ENCODE measurements around the gene C6orf118. TPM values are rescaled to one million over a fixed set of nuclear protein-coding genes. Genes with fewer than 3 reads are reported as not detected.
A peak's percentile ranks its signal among the peaks of the same experiment; 100 is the strongest.

The C6orf118 gene
- polyA plus RNA-seq (ENCODE audit: low read depth in 6 of 6) = not detected

DNA sequence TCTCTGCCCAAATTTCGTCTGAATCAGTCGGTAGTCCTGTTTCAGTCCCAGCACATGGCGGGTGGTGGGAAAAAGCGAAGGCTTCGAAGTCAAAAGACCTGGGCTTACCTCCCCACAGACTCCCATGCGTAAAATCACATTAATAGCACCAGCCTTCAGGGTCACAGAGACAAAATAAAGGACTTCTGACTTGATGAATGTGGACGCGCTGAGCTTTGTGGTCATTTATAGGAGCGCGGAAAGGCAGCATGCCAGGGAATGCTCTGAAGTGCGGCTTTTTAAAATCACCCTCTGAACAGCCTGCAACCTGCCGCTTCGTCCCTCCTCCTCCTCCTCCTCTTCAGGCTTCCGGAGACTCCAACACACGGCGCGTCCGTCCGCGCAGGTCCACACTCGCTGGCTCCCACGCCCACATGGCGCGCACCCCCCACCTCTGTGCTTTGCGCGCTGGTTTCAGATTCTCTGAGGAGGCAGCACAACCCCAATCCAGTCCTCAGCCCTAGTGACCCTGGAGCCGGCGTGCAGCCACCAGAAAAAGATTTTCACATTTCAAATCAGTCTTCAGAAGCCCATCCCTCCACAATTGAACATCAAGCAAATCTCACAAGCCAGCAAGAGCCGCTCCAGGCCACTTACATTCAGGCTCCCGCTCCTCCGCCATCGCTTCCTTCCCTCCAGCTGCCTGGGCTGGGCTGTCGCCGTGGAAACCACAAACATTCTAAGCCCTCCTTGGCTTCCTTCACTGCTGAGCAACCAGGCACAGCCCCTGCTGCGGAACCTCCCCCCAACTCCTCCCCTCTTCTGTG lies at the start of gene C6orf118:
Gene C6orf118, minus strand, starts transcription at position 680 of the 806 bp plus-strand sequence. Its CDS starts 19 bp downstream, at position 661.
- Mint-ChIP-seq H3K27me3 (peaks cover 0 to 10% (median 0%) of the 10 kb centered on the region in 3 donors), H3K27ac (no peak within 1 kb of the TSS), H3K36me3 (no peaks in the 10 kb centered on the region), H3K4me1 (peaks cover 5 to 14% (median 12%) of the 10 kb centered on the region in 3 donors), H3K4me3 (peak within 1 kb of the TSS in 5 of 8 donors; percentile 1 to 82 (median 64)), H3K9me3 (peaks cover 0 to 8% (median 2%) of the 10 kb centered on the region in 7 donors)
- no peak for DNase-seq
- no peak for ATAC-seq (ENCODE audit: low read depth in 2 of 2)

DNA sequence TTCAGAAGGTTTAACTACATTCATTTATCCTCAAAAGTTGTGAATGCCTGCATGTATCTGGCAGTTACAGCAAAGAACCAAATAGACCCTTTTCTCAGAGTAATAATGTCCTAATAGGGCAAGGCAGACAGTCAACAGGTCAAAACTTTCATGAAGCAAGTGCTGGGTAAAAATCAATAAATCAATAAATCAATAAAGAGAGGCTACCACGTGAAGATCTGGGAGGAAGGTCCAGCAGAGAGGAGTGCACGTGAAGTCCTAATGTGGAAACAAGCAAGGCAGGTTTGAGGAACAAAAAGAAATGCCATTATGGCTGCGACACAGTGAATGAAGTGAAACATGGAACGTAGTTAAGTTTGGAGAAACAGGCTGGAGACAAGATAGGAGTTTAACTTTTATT lies 36.3 kb upstream of the C6orf118 start:
- no peak overlapping the region for H3K4me3 Mint-ChIP-seq
- ATAC-seq (ENCODE audit: low read depth in 2 of 2) (no peak), DNase-seq (no peak)
- no peaks in the 10 kb centered on the region for H3K27me3 Mint-ChIP-seq
- H3K27ac Mint-ChIP-seq = no peak overlapping the region
- H3K9me3 Mint-ChIP-seq = peaks cover 7 to 24% (median 12%) of the 10 kb centered on the region in 7 donors
- peaks cover 4 to 8% of the 10 kb centered on the region in 2 donors for H3K36me3 Mint-ChIP-seq
- no peaks in the 10 kb centered on the region for H3K4me1 Mint-ChIP-seq

DNA sequence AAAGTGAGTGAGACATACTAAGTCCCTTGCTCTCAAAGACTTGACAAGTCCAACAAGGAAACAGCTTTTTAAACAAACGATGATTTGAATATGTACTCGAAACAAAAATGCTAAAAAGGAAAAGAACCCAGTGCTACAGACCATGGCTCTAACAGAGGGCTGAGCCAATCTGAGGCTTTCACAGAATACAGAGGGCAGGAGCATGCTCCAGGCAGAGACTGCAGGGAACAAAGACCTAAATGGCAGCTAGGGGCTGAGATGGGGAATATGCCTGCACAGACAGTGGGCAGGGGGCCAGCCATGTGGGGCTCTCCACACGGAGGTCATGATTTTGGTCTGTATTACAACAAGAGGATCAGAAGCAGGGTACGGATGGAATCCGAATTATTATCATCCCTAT lies 31.1 kb upstream of the C6orf118 start:
- no peak for ATAC-seq (ENCODE audit: low read depth in 2 of 2)
- H3K4me1 Mint-ChIP-seq = no peaks in the 10 kb centered on the region
- H3K27ac Mint-ChIP-seq = no peak overlapping the region
- peaks cover 0 to 3% (median 1%) of the 10 kb centered on the region in 7 donors for H3K9me3 Mint-ChIP-seq
- H3K27me3 Mint-ChIP-seq = no peaks in the 10 kb centered on the region
- H3K36me3 Mint-ChIP-seq = no peaks in the 10 kb centered on the region
- DNase-seq = no peak
- H3K4me3 Mint-ChIP-seq = no peak overlapping the region

DNA sequence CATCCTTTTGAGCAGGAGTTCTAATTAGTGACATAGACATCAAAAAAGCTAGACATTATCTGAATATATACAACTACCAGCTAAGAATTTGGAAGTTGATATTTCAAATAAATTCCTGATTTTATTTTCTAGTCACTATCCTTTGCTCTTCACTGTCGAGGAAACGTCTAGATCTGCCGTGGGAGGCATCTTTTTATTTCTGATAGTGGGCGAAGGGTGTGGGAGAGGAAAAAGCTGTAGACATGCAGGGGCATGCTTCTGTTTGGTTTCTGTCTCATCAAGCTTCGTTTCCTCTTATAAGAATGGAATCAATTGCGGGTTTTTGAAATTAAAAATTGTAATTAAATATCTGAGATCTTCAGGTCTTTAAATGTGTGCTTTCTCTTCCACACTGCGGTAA lies 16.2 kb upstream of the C6orf118 start:
- no peak overlapping the region for H3K4me3 Mint-ChIP-seq
- ATAC-seq (ENCODE audit: low read depth in 2 of 2) (no peak), DNase-seq (no peak)
- no peaks in the 10 kb centered on the region for H3K36me3 Mint-ChIP-seq
- H3K4me1 Mint-ChIP-seq = no peaks in the 10 kb centered on the region
- H3K9me3 Mint-ChIP-seq = peaks cover 6 to 19% (median 11%) of the 10 kb centered on the region in 7 donors
- no peaks in the 10 kb centered on the region for H3K27me3 Mint-ChIP-seq
- H3K27ac Mint-ChIP-seq = no peak overlapping the region

DNA sequence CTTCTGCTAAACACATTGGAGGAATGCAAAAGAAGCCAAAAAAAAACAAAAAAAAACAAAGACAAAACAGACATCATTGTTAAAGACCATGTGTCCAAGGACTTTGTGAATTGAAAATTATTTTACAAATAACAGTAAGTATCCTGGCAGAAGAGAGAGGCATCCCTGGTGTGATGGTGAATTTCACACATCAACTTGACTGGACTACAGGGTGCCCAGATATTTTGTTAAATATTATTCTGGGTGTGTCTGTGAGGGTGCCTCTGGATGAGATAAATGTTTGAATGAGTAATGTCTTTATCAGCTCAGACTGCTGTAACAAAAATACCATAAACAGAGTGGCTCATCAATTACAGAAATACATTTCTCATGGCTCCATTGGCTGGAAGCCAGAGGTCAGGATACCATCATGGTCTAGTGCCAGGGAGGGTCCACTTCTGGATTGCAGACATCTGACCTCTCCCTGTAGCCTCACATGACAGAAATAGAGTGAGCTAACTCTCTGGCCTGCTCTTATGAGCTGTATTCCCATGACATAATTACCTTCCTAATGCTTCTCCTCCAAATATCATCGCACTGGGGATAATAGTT lies 12.2 kb upstream of the C6orf118 start:
- Mint-ChIP-seq H3K27ac (no peak overlapping the region), H3K4me3 (no peak overlapping the region), H3K4me1 (no peaks in the 10 kb centered on the region), H3K9me3 (peaks cover 11 to 42% (median 17%) of the 10 kb centered on the region in 7 donors), H3K36me3 (no peaks in the 10 kb centered on the region), H3K27me3 (no peaks in the 10 kb centered on the region)
- DNase-seq (no peak), ATAC-seq (ENCODE audit: low read depth in 2 of 2) (no peak)

DNA sequence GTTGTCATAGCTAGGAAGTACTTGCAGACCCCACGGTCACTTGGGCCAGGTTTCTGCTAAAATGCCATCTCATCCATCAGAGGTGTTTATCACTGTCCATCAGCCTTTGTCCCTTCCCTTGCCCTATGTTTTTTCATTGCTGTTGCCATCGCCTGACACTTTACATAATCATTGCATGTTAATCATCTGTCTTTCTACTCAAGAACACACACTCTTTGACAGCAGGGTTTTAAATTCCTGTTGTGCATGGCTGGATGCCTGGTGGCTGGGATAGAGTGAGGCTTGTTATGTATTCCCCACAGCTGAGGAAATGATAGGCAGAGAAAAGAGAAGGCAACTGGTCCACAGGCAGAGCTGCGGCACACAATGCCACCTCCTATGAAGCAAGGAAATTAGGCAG lies 11.7 kb upstream of the C6orf118 start:
- no peak overlapping the region for H3K27ac Mint-ChIP-seq
- ATAC-seq (ENCODE audit: low read depth in 2 of 2) (no peak), DNase-seq (no peak)
- H3K4me1 Mint-ChIP-seq = no peaks in the 10 kb centered on the region
- no peaks in the 10 kb centered on the region for H3K36me3 Mint-ChIP-seq
- H3K9me3 Mint-ChIP-seq = peaks cover 11 to 42% (median 17%) of the 10 kb centered on the region in 7 donors
- no peaks in the 10 kb centered on the region for H3K27me3 Mint-ChIP-seq
- H3K4me3 Mint-ChIP-seq = no peak overlapping the region

DNA sequence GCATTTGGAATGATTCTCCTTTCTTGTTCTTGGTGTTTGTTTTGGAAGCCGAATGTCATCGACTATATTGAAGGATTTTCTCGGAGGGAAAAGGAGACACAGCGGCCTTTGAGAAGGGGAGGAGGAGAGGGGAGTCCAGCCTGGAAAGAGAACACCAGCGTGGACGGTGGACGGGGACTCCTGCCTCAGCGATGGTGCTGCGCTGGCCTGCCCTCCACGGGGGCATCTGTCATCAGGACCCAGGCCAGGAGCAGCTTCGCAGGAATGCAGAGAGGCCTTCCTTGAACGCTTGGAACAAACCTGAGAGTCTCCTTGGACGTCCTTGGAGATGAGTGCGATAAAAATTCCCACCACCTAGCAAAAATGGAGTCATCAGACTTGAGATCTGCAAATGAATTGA lies 8.3 kb upstream of the C6orf118 start:
- Mint-ChIP-seq H3K27ac (no peak overlapping the region), H3K36me3 (no peaks in the 10 kb centered on the region), H3K4me1 (no peaks in the 10 kb centered on the region), H3K4me3 (no peak overlapping the region), H3K9me3 (peaks cover 5 to 46% (median 15%) of the 10 kb centered on the region in 7 donors), H3K27me3 (no peaks in the 10 kb centered on the region)
- no peak for DNase-seq
- no peak for ATAC-seq (ENCODE audit: low read depth in 2 of 2)

DNA sequence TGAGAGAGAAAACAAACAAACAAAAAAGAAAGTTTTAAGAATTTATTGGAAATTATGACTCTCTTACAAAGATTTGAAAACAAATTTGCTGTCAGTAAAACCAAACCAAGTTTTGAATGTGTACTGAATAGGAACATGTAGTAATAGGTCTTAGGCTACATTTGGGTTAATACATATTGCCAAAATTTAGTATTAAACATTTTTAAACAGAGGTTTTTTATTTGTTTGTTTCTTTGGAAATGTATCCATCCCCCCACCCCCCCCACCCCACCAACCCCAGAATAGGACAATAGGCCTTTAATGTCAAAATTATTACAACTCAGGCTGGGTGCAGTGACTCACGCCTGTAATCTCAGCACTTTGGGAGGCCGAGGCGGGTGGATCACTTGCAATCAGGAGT lies 2.5 kb downstream of the C6orf118 start:
- H3K27me3 Mint-ChIP-seq = peaks cover 0 to 10% (median 0%) of the 10 kb centered on the region in 3 donors
- H3K27ac Mint-ChIP-seq = no peak overlapping the region
- H3K4me1 Mint-ChIP-seq = peaks cover 5 to 14% (median 12%) of the 10 kb centered on the region in 3 donors
- H3K36me3 Mint-ChIP-seq = no peaks in the 10 kb centered on the region
- no peak for DNase-seq
- H3K9me3 Mint-ChIP-seq = peaks cover 0 to 8% (median 3%) of the 10 kb centered on the region in 7 donors
- no peak overlapping the region for H3K4me3 Mint-ChIP-seq
- ATAC-seq (ENCODE audit: low read depth in 2 of 2) = no peak

DNA sequence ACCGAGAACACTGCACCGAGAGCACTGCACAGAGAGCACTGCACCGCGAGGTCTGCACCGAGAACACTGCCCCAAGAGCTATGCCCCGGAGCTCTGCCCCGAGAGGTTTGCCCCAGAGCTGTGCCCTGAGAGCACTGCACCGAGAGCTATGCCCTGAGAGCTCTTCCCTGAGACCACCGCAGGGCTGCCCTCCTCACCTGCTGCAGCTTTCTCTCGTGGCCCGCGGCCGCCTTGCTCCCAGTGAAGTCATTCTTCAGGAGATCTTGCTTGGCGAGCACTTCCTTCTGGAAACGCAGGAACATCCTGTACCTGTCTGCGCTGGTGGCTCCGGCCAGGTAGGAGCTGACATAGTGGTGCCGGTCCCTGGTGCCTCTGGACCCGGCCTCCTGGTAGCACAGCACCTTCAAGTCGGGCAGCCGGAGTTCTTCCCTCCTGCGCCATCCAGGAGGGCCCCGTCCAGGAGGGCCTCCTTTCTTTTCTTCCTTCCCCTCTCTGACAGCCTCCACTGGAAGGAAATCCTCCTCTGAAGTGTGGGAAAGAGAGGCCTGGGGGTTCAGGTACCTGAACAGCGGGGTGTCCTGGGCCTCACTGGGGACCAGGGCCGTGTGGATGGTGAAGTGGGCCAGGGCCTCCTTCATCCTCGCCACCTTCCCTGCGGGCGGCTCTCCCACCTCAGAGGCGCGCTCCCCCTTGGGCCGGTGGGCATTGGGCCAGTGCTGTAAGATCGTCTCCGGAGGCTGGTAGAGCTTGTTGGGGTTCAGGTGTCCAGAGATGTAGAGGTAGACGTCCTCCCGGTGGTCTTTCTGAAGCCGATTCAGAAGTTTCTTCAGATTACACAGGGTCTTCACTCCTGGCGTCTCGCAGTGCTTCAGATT lies 7.8 kb downstream of the C6orf118 start:
- peaks cover 2 to 16% (median 6%) of the 10 kb centered on the region in 7 donors for H3K9me3 Mint-ChIP-seq
- ATAC-seq (ENCODE audit: low read depth in 2 of 2) (no peak), DNase-seq (no peak)
- no peaks in the 10 kb centered on the region for H3K27me3 Mint-ChIP-seq
- H3K36me3 Mint-ChIP-seq = no peaks in the 10 kb centered on the region
- no peak overlapping the region for H3K27ac Mint-ChIP-seq
- H3K4me3 Mint-ChIP-seq = no peak overlapping the region
- H3K4me1 Mint-ChIP-seq = no peaks in the 10 kb centered on the region

DNA sequence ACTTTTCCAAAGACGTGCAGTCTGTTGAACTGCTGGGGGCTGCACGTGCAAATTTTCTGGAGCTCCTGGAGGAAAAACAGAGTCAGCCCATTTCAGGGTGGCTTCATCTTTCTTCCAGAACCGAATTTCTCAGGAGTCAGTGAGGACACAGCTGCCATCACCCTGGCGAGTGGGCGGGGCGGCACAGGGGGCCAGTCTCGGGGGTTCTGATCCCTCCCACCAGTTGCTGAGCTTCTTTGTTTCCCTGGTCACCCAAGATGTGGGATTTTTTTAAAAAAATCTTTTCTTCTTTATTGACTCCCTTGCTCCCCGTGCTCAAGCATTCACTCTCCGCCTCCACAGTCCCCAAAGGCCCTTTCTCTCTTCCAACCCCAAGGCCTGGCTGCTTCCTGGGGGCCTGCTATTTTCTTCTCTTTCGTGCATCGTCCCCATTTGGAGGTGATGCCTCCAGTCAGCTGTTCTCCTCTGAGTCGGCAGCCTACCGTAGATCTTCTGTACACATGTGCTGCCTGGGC lies 8.9 kb downstream of the C6orf118 start:
- no peaks in the 10 kb centered on the region for H3K36me3 Mint-ChIP-seq
- DNase-seq = no peak
- H3K27me3 Mint-ChIP-seq = no peaks in the 10 kb centered on the region
- no peak for ATAC-seq (ENCODE audit: low read depth in 2 of 2)
- no peak overlapping the region for H3K4me3 Mint-ChIP-seq
- H3K4me1 Mint-ChIP-seq = no peaks in the 10 kb centered on the region
- H3K9me3 Mint-ChIP-seq = peaks cover 2 to 16% (median 6%) of the 10 kb centered on the region in 7 donors
- no peak overlapping the region for H3K27ac Mint-ChIP-seq

DNA sequence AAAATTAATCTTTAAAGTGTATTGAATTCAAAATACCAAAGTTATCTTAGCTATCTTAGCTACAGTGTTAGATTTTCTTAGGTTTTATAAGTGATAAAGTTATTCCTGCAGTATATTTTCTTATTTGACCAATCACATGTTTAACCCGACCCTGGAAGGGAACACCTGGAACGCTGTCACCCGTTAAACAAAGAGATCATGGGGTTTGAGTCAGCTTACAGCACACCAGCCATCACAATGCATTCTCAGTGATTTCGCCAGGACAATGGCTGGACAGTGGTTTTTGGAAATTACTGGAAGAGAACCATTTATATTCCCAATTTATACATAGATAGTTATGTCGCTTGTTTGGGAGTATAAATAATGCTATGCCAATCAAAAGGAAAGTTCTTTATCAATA lies 10.5 kb downstream of the C6orf118 start:
- Mint-ChIP-seq H3K27ac (no peak overlapping the region), H3K27me3 (no peaks in the 10 kb centered on the region), H3K4me3 (no peak overlapping the region), H3K9me3 (peaks cover 2 to 16% (median 6%) of the 10 kb centered on the region in 7 donors), H3K36me3 (no peaks in the 10 kb centered on the region), H3K4me1 (no peaks in the 10 kb centered on the region)
- DNase-seq = no peak
- ATAC-seq (ENCODE audit: low read depth in 2 of 2) = no peak

DNA sequence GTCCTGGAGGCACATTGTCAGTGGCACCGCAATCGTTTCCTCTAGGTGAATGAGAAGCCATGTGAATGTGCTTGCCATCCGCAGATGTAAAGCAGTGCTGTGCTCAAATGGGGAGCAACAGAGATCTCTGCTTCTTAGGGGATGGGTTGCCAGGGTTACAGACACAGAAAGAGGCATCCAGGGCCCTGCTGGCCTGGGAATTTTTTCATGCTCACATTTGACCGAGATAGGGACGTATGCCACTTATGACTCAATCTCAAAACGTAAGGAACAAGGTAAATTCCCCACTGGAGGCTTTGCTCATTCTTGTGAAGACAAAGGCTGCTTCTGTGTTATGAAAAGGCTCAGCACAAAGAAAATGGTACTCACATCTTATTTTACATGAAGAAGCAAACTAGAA lies 11.0 kb downstream of the C6orf118 start:
- peaks cover 2 to 16% (median 6%) of the 10 kb centered on the region in 7 donors for H3K9me3 Mint-ChIP-seq
- H3K27ac Mint-ChIP-seq = no peak overlapping the region
- H3K4me1 Mint-ChIP-seq = no peaks in the 10 kb centered on the region
- no peak for DNase-seq
- H3K4me3 Mint-ChIP-seq = no peak overlapping the region
- H3K36me3 Mint-ChIP-seq = no peaks in the 10 kb centered on the region
- ATAC-seq (ENCODE audit: low read depth in 2 of 2) = no peak
- no peaks in the 10 kb centered on the region for H3K27me3 Mint-ChIP-seq

DNA sequence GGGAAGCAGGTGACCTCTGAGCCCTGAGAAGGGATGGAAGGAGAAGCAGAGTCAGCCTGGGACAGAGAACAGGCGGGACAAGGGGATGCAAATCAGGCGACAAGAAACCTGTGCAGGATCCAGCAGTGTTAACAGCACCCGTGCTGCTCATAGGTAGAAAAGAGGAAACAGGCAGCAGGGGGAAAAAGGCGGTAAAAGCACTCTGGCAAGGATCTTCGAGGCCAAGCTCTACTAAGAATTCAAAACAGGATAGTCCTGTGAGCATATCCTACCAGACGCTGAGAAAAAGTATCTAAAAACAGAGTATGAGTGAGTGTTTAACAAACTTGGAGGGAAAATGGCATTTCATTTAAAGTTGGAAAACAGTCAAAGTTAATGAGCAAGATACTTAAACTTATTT lies 16.7 kb downstream of the C6orf118 start:
- Mint-ChIP-seq H3K4me1 (no peaks in the 10 kb centered on the region), H3K9me3 (peaks cover 7 to 19% (median 14%) of the 10 kb centered on the region in 7 donors), H3K4me3 (no peak overlapping the region), H3K36me3 (no peaks in the 10 kb centered on the region), H3K27ac (no peak overlapping the region), H3K27me3 (no peaks in the 10 kb centered on the region)
- DNase-seq (no peak), ATAC-seq (ENCODE audit: low read depth in 2 of 2) (no peak)
